ENCODE measurements around the gene AKAP11.

- TF ChIP-seq CTCF (IDR thresholded peaks at IDR 0.05) (no peak), POLR2A (IDR thresholded peaks at IDR 0.05) (no peak)
Observed at GRCh38 chr13:42334329-42334706, 62.4 kb downstream of the AKAP11 start.
